GM21390 (cell line): ENCODE data around the gene SLX4IP.

Experiments used
- ATAC-seq: cut with Tn5 transposase; IDR thresholded peaks from one replicate; pipeline ENCODE4 v1.9.1; 2021; ENCODE audit not compliant: unreplicated experiment

SLX4IP gene

DNA sequence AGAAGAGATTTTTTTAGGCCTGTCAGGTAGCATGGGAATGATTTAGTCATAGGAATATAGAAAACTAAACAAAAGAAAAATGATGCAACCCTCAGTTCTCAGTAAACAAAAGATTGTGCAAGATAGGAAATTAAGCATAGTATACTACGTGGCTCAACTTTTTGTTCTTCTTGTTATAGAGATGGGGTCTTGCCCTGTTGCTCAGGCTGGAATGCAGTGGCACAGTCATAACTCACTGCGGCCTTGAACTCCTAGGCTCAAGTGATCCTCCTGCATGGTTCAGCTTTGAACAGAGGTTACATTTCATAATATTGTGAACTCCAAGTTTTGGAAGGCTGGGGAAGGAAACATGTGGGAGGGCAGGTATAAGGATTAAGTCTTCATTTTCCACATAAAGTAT, 28.5 kb downstream of the SLX4IP start:
- ATAC-seq: no peak

GRCh38 chr20:10465135-10465534, 30.0 kb downstream of the SLX4IP start:
- ATAC-seq: no peak

- ATAC-seq: no peak
These were observed 31.2 kb downstream of the SLX4IP start for GRCh38 chr20:10466325-10466724.

DNA sequence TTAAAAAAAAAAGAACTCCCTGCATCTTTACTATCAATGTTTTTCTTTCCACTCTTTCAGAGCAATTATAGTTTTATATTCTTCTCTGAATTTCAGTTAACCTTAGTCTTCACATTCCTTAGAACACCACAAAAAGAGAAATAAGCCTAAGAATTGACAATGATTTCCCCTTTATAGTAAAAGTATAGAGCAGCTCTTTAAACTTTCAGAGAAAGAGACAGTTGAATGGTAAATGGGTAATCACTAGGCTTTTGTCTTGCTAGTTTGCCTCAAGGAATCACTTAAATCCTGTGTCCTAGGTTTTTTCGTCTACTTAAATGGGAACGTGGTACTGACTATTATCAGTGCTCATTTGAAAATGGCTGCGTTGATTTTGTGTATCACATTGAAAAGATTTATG, 31.8 kb downstream of the SLX4IP start:
- ATAC-seq: no peak

DNA sequence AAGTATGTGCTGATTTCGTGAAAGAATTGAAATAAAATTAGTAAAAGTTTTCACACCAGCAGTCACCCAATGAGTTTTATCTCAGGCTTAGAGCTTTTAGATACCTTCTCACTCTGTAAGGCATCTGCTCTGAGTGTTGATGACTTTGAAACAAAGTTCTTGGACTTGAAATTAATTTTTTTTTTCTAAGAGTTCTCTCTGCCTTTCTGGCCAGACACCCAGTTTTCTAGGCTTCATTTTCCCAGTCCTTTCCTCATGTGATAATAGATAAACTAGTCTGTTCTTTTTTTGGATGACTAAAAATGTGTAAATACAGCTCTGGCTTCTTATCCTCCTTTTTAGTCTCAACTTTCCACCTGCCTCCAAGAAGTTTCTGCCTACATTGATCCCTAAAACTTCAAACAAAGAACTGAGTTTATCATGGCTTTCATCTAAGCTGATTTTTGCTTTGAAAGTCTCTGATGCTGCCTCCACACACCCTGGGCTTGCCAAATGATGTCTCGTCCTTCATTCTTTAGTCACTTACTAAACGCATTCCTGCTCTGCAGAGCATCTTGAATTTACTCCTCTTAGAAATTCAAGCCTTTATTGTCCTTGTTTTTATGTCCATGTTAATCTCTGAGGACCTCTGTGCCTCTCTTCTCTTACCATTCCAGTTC, 32.7 kb downstream of the SLX4IP start:
- ATAC-seq: no peak

- ATAC-seq: no peak
These were observed 33.3 kb downstream of the SLX4IP start for GRCh38 chr20:10468340-10468845.

DNA sequence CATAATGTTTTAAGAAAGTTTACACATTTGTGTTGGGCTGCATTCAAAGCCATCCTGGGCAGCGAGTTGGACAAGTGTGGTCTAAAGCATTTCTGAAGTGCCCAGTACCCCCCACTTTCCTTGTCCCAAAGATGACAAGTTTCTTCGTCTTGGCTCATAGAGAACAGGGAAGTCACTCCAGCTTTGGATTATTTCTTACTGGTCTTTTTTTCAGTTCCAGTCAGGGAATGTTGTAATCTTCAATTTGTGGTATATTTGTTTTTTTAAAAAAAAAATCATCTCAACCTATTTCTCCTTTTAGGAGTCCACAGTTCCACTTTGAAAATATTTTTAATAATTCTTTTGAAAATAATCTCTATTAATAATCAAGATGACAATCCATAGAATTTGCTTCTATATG, 34.0 kb downstream of the SLX4IP start:
- ATAC-seq: no peak

GRCh38 chr20:10469599-10469998, 34.5 kb downstream of the SLX4IP start:
- no peak for ATAC-seq

- no peak for ATAC-seq
These were observed 35.2 kb downstream of the SLX4IP start for GRCh38 chr20:10470276-10470675.

- ATAC-seq: no peak
These were observed 37.8 kb downstream of the SLX4IP start for GRCh38 chr20:10472871-10473270.

- no peak for ATAC-seq
These were observed 39.6 kb downstream of the SLX4IP start for GRCh38 chr20:10474606-10475184.

GRCh38 chr20:10475225-10475624, 40.1 kb downstream of the SLX4IP start:
- ATAC-seq: no peak

DNA sequence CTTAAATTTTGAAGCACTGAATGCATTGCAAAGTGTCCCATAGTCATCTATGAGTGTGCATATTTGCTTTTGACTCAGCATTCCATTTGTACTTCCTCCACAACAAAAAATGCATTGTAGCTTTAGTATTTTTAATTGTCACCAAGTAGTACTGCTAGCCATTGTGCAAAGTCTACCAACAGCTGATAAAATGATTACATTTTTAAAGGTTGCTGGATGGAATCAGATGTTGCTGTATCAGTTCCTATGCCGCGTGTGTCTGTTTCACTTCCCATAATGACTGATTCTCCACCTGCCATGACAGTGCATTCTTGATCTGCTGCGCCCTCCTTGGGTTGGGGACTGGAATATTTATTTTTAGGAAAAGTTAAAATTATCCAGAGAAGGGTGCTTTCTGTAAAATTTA, 41.2 kb downstream of the SLX4IP start:
- ATAC-seq: peak; percentile 71

DNA sequence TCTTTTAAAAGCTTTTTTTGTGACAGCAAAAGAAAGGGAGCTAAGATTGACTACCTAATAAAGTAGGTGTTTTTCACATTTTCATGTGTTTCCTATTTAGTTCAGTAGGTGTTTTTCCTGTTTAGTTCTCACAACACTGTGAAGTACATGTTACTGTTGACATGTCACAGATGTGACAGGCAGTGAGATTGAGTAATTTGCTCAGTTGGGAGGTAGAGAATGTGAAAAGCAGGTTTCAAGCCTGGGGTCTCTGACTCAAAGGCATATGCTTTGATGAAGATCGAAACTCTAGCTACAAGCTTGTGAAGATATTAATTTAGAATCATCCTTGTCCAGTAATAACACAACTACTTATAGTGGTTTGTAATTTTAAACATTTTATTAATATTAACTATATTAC, 43.1 kb downstream of the SLX4IP start:
- peak; percentile 63 for ATAC-seq

DNA sequence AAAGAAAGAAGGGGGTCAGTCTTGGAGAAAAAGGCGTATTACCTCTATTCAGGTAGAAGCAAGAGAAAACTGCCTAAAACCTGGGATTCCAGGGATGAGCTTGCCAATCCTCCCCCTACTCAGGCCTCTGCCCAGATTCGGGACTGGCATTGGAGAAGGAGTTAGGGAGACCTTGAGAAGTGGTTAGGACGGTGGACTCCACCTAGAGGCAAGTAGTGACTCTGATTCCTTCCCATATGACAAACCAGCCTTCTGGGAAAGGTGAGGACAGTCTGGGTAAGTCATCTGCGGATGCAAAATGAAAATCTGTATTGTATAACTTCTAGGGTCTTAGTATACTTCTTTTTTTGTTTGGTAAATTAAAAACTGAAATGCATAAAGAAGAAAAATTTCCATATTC, 43.8 kb downstream of the SLX4IP start:
- ATAC-seq: no peak

DNA sequence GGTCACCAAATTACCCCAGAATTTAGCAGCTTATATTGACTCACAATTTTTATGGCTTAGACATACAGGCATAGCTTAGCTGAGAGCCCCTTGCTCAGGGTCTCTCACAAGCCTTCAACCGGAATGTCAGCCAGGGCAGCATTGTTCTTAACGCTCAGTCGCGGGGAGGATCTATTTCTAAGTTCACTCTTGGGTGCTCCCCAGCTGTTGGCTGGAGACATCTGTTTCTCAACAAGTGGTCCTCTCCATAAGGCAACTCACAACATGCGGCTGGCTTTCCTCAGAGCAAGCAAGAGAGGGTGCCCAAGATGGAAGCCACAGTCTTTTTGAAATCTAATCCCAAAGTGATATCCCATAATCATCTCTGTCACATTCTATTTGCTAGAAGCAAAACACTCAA, 46.6 kb downstream of the SLX4IP start:
- no peak for ATAC-seq

GRCh38 chr20:10483691-10484090, 48.6 kb downstream of the SLX4IP start:
- no peak for ATAC-seq

DNA sequence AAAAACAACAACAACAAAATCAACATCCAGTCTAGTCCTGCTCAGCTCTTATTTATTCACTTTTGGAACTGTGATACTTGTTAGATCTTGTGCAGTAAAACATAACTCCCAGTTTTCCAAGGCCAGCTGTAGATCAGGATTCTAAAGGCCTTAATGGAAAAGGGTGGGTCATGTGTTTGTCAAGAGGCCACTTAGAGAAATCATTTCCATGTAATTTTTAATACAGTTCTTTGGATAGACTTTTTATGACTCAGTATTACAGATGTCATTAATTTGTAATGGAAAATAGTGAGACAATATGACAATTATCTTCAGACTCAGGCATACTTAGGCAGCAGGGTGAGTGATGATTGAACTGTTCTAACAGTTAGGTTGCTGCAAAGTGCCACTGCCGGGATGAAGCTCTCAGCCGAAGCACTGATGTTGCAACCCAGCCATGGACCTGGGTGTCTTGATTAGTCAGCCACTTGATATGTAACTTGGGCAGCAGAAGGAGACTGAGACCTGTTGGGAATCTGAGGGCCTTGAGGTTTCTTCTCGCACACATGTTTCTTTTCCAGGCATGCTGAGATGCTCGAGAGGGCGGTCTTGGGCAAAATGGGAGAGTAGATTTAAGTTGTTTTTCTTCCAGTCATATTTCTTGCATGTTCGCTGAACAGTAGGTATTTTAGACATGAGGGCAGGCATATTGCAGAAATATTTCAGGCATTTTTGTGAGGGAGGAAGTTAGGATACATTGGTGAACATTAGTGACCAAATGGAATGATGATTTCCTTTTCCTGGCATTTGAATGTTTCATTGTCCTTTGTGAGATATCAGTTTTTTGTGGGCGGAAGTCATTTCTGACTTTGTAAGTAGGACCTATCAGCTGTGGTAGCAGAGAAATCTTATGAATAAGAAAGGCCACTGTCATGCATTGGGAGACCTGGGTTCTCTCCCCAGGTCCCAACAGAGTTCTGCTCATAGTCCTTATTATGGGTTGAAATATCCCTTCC, 52.3 kb downstream of the SLX4IP start:
- ATAC-seq: no peak

DNA sequence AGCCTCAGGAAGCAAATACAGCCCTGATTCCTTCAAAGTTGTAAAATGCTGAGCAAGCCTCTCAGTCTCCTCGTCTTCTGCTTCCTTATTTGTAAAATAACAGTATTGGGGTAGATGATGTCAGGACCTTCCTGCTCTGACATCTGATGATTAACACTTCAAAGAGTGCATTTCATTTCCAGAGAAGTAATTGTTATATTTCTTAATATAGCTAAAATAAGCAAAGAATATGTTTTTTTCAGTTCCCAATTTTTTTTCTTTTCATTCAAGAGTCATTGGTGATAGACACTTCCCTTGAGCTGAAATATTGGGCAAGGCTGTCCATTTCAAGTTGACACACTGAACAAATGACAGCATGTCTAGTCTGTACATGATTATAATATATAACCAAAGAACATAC, 53.4 kb downstream of the SLX4IP start:
- ATAC-seq: no peak

- no peak for ATAC-seq
These were observed 54.7 kb downstream of the SLX4IP start for GRCh38 chr20:10489853-10490252.

DNA sequence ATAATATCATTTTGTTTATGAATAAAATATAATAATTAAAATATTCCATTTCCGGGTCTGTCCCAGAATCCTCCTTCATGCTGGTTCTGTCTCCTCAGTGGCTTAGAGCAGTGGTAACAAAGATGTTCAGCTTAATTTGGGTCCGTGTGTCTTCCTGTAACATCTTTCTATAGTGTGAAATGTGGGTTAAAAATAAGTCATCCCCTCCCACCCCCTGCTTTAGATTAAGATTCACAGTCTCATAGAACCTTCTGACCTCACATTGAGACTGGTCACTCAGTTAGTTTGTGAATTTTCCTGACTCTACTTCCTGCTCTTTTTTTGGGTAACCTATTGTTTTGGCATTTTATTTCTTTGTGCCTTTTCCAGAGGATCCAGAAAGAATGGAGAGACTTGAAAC, 55.2 kb downstream of the SLX4IP start:
- ATAC-seq: no peak

- no peak for ATAC-seq
These were observed 55.6 kb downstream of the SLX4IP start for GRCh38 chr20:10490706-10491105.
